Mesothelial cell of epicardium (in vitro differentiated cells): ENCODE data around the gene KIAA1671. TPM values are rescaled to one million over a fixed set of nuclear protein-coding genes. Genes with fewer than 3 reads are reported as not detected.

Experiments used
- DNase-seq, 2 experiments: peaks; one replicate each; pipeline ENCODE4 v3.0.0; 2021; ENCODE audit warnings: low spot score in 2 of 2; ENCODE audit not compliant: unreplicated experiment in 2 of 2
- H3K27ac Mint-ChIP-seq: 2 replicates; pipeline ENCODE4 v1.8.0; 2021; ENCODE audit warnings: mixed read lengths
- H3K27me3 Mint-ChIP-seq: 2 replicates; pipeline ENCODE4 v1.8.0; 2021; ENCODE audit warnings: low read depth, mixed read lengths
- H3K36me3 Mint-ChIP-seq: 2 replicates; pipeline ENCODE4 v1.8.0; 2021; ENCODE audit warnings: mixed read lengths
- H3K4me1 Mint-ChIP-seq: 2 replicates; pipeline ENCODE4 v1.8.0; 2021; ENCODE audit warnings: mixed read lengths
- H3K4me3 Mint-ChIP-seq: 2 replicates; pipeline ENCODE4 v1.8.0; 2021; ENCODE audit warnings: mild to moderate bottlenecking, moderate library complexity, mixed read lengths
- H3K9me3 Mint-ChIP-seq: 2 replicates; pipeline ENCODE4 v1.8.0; 2021; ENCODE audit warnings: mixed read lengths
- total RNA-seq: library from RNA; stranded (reverse); gene quantifications from 3 replicates; pipeline ENCODE4 v1.2.1, GENCODE V29; 2021
- TF ChIP-seq, protein P1 (sequence below): fragments of 200-600 bp; sonication (generic); IDR thresholded peaks from one replicate; pipeline ENCODE4 v1.5.0; 2021; ENCODE audit warnings: antibody characterized with exemption; ENCODE audit not compliant: unreplicated experiment

Gene KIAA1671
- total RNA-seq, 1 donor from 2014 or later = 21.8 TPM

DNA sequence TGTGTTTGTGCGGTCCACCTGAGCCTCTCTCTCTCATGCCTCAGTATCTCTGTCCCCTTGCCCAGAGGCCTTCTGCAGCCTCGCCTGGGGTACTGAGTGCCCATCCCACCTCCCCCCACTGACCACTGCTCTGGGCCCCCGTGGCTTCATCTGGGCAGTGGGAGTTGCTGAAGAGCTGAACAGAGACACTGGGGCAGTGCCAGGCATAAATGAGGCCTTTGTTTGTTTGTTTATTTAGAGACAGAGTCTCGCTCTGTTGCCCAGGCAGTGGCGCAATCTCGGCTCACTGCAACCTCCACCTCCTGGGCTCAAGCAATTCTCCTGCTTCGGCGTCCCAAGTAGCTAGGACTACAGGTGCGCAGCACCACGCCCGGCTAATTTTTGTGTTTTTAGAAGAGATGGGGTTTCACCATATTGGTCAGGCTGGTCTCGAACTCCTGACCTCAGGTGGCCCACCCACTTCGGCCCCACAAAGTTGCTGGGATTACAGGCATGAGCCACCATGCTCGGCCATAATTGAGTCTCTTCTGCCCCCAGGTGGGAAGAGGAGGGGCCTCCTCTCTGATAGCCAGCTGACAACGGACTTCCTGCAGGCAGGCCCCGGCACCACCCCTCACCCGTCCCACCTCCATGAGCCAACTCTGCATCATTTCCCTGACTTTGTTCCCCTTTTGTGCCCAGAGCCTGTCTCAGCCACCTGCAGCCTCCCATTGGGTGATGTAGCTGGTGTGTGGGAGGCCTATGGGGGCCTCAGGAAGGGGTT lies 256.4 kb downstream of the KIAA1671 start:
- no peak for DNase-seq

GRCh38 chr22:25210793-25211192 lies 258.3 kb downstream of the KIAA1671 start:
- Mint-ChIP-seq H3K36me3 (no peaks in the 10 kb centered on the region), H3K4me3 (no peak overlapping the region), H3K4me1 (no peaks in the 10 kb centered on the region), H3K9me3 (peaks cover 9% of the 10 kb centered on the region), H3K27ac (no peak overlapping the region), H3K27me3 (no peaks in the 10 kb centered on the region)
- TF ChIP-seq, protein P1, sequence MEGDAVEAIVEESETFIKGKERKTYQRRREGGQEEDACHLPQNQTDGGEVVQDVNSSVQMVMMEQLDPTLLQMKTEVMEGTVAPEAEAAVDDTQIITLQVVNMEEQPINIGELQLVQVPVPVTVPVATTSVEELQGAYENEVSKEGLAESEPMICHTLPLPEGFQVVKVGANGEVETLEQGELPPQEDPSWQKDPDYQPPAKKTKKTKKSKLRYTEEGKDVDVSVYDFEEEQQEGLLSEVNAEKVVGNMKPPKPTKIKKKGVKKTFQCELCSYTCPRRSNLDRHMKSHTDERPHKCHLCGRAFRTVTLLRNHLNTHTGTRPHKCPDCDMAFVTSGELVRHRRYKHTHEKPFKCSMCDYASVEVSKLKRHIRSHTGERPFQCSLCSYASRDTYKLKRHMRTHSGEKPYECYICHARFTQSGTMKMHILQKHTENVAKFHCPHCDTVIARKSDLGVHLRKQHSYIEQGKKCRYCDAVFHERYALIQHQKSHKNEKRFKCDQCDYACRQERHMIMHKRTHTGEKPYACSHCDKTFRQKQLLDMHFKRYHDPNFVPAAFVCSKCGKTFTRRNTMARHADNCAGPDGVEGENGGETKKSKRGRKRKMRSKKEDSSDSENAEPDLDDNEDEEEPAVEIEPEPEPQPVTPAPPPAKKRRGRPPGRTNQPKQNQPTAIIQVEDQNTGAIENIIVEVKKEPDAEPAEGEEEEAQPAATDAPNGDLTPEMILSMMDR = no peak
- DNase-seq = no peak

More for the DNA sequence above, 256.4 kb downstream of the KIAA1671 start:
- Mint-ChIP-seq H3K4me1 (no peaks in the 10 kb centered on the region), H3K4me3 (no peak overlapping the region), H3K36me3 (no peaks in the 10 kb centered on the region), H3K27ac (no peak overlapping the region), H3K27me3 (no peaks in the 10 kb centered on the region), H3K9me3 (peaks cover 9% of the 10 kb centered on the region)
- TF ChIP-seq, protein P1 = no peak

- Mint-ChIP-seq H3K4me1 (no peaks in the 10 kb centered on the region), H3K4me3 (no peak overlapping the region), H3K27ac (no peak overlapping the region), H3K36me3 (no peaks in the 10 kb centered on the region), H3K27me3 (peaks cover 4% of the 10 kb centered on the region), H3K9me3 (peaks cover 9% of the 10 kb centered on the region)
- TF ChIP-seq, protein P1 = no peak
- DNase-seq = no peak
Measured at GRCh38 chr22:25212337-25212736, 259.8 kb downstream of the KIAA1671 start.

GRCh38 chr22:25213221-25213620 lies 260.7 kb downstream of the KIAA1671 start:
- no peak overlapping the region for H3K4me3 Mint-ChIP-seq
- TF ChIP-seq, protein P1 = no peak
- no peak overlapping the region for H3K27ac Mint-ChIP-seq
- H3K4me1 Mint-ChIP-seq = no peaks in the 10 kb centered on the region
- peaks cover 9% of the 10 kb centered on the region for H3K9me3 Mint-ChIP-seq
- no peak for DNase-seq
- H3K27me3 Mint-ChIP-seq = peaks cover 7% of the 10 kb centered on the region
- H3K36me3 Mint-ChIP-seq = no peaks in the 10 kb centered on the region

GRCh38 chr22:25216230-25216629 lies 263.7 kb downstream of the KIAA1671 start:
- Mint-ChIP-seq H3K36me3 (no peaks in the 10 kb centered on the region), H3K27me3 (peaks cover 30% of the 10 kb centered on the region), H3K4me1 (no peaks in the 10 kb centered on the region), H3K9me3 (peaks cover 9% of the 10 kb centered on the region), H3K4me3 (no peak overlapping the region), H3K27ac (no peak overlapping the region)
- no peak for DNase-seq
- TF ChIP-seq, protein P1 = no peak
